PFSK-1 (cell line): ENCODE results near the gene CERS2.

Experiments used
- POLR2AphosphoS5 ChIP-seq: IDR thresholded peaks from 2 replicates; pipeline ENCODE4 v1.6.1; 2012; ENCODE audit warnings: low read depth, mild to moderate bottlenecking, control low read depth, low read length, moderate library complexity
- SIN3A ChIP-seq: IDR thresholded peaks from 2 replicates; pipeline ENCODE4 v1.6.1; 2012; ENCODE audit warnings: mild to moderate bottlenecking, low read length, moderate library complexity, borderline replicate concordance; ENCODE audit not compliant: insufficient read depth

GRCh38 chr1:151013518-151013917 is 38.9 kb upstream of the CERS2 start:
- TF ChIP-seq POLR2AphosphoS5 (no peak), SIN3A (no peak)
